AG04450 (cell line): ENCODE measurements around the gene PMVK. TPM values are rescaled to one million over a fixed set of nuclear protein-coding genes. Genes with fewer than 3 reads are reported as not detected.

Experiments
- CTCF ChIA-PET: fragments of 300-600, 350-600 bp; formaldehyde crosslinking; extraction: SDS; loops from one replicate; lab custom pipeline; 2022; ENCODE audit warnings: antibody characterized with exemption, inconsistent platforms; lab: Charles Lee
- POLR2A ChIA-PET: fragments of 350-600 bp; formaldehyde crosslinking; extraction: SDS; loops from one replicate; lab custom pipeline; 2021; ENCODE audit warnings: antibody characterized with exemption, inconsistent platforms; lab: Yijun Ruan, JAX
- DNase-seq: peaks from one replicate; pipeline ENCODE4 v3.0.0-alpha.2; 2011; ENCODE audit warnings: low read depth, low spot score
- H3K27ac ChIP-seq: one replicate; pipeline ENCODE4 v1.5.1; 2012; ENCODE audit warnings: low read depth, low read length, control low read depth
- H3K27me3 ChIP-seq: one replicate; pipeline ENCODE4 v1.6.0; 2012; ENCODE audit warnings: low read length; ENCODE audit not compliant: control insufficient read depth, insufficient read depth
- H3K4me3 ChIP-seq: 2 replicates; pipeline ENCODE4 v1.5.1; 2011; ENCODE audit warnings: mild to moderate bottlenecking, low read depth, low read length, control low read depth
- H3K9me3 ChIP-seq: 2 replicates; pipeline ENCODE4 v1.5.1; 2012; ENCODE audit warnings: low read length; ENCODE audit not compliant: control insufficient read depth, insufficient read depth
- polyA plus RNA-seq: library from polyadenylated mRNA; depleted of rRNA; stranded (reverse); fragments of >200 nt; gene quantifications from 2 replicates; pipeline ENCODE4 v1.2.3, GENCODE V29; 2011
- TF ChIP-seq, protein P1 (sequence below): IDR thresholded peaks from 2 replicates; pipeline ENCODE4 v1.5.1; 2011; ENCODE audit warnings: low read depth, low read length, control low read depth, inconsistent platforms

The PMVK gene
- polyA plus RNA-seq, 1 experiment = 21.0 TPM

DNA sequence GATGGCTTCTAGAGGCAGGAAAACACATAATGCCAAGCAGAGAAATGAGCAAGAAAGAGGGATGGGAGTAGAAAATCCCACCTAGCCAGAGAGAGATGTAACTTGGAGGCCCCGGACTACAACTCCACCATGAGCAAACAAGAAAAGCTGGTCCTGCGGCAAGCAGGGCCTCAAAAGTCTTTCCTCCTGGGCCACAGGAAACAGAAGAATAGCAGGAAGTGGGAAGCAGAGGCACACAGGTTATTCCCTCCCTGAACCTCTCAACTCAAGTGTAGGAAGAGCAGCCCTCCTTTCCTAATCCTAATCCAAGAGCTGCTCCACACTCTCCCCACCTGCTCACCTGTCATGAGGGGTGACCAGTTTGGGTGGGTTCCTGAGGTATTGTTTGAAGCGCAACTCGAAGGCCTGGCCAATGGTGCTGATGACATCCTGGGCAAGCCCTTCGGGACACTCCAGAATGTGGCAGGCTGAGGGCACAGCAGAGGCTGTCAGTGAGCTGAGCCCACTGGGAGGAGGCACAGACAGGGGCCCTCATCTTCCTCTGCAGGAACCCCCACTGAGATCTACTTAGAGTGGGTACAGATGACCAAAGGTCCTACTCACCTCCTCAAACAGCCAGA, 30.9 kb upstream of the PMVK start:
- ChIA-PET CTCF (interaction anchor here (0.6 to 0.8 kb wide), 2 partner anchors 32 to 50 kb away, joined by 3 to 5 read pairs; no protein-coding TSS in a partner anchor), POLR2A (no interaction called here)
- H3K27ac ChIP-seq = no peak overlapping the region

DNA sequence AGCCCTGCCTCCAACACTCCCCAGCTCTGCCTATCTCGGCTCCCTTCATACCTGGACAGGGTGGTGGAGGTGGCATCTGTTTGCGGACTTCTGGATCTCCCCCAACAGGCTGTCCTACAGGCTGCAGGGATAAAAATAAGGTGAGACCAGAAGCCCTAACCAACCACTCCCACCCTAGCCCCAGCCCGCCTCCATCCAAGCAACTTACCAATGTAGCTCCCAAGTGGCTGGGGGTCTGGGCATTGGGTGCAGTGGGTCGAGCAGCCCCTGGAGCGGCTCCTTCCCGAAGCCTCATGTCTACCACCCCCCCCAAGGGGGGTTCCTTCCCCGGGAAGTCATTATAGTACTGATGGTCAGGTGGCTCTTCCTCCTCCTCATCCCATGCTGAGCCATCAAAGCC, 29.6 kb upstream of the PMVK start:
- Histone ChIP-seq H3K27ac (peak overlapping the region; percentile 21), H3K27me3 (no peaks in the 10 kb centered on the region), H3K9me3 (peaks cover 3% of the 10 kb centered on the region; the same call in 1 of the 2 replicates), H3K4me3 (no peak overlapping the region)
- DNase-seq = no peak
- ChIA-PET CTCF (no interaction called here), POLR2A (interaction anchor here (0.6 kb wide), 1 partner anchor 694 kb away, joined by 4 read pairs; no protein-coding TSS in a partner anchor)
- TF ChIP-seq, protein P1, sequence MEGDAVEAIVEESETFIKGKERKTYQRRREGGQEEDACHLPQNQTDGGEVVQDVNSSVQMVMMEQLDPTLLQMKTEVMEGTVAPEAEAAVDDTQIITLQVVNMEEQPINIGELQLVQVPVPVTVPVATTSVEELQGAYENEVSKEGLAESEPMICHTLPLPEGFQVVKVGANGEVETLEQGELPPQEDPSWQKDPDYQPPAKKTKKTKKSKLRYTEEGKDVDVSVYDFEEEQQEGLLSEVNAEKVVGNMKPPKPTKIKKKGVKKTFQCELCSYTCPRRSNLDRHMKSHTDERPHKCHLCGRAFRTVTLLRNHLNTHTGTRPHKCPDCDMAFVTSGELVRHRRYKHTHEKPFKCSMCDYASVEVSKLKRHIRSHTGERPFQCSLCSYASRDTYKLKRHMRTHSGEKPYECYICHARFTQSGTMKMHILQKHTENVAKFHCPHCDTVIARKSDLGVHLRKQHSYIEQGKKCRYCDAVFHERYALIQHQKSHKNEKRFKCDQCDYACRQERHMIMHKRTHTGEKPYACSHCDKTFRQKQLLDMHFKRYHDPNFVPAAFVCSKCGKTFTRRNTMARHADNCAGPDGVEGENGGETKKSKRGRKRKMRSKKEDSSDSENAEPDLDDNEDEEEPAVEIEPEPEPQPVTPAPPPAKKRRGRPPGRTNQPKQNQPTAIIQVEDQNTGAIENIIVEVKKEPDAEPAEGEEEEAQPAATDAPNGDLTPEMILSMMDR = no peak

More for the DNA sequence above, 30.9 kb upstream of the PMVK start:
- H3K9me3 ChIP-seq = peaks cover 3% of the 10 kb centered on the region; the same call in 1 of the 2 replicates
- peak overlapping the region; percentile 25; the same call in 1 of the 2 replicates for H3K4me3 ChIP-seq
- TF ChIP-seq, protein P1 = no peak
- no peak for DNase-seq
- H3K27me3 ChIP-seq = no peaks in the 10 kb centered on the region

DNA sequence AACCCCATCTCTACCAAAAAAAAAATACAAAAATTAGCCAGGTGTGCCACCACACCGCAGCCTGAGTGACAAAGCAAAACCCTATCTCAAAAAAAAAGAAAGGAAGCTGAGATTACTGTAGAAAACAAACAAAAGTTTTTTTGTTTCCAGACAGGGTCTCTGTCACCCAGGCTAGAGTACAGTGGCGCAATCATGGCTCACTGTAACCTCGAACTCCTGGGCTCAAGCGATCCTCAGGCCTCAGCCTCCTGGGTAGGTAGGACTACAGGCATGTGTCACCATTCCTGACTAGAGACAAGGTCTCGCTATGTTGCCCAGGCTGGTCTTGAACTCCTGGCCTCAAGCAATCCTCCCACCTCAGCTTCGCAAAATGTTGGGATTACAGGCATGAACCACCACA, 27.8 kb upstream of the PMVK start:
- Histone ChIP-seq H3K27ac (peak overlapping the region; percentile 39), H3K9me3 (no peaks in the 10 kb centered on the region; the same call in 1 of the 2 replicates), H3K27me3 (no peaks in the 10 kb centered on the region), H3K4me3 (no peak overlapping the region)
- DNase-seq = no peak
- TF ChIP-seq, protein P1 = no peak
- POLR2A ChIA-PET = interaction anchor here (5.6 kb wide), 1 partner anchor 7 kb away, joined by 59 read pairs; the partner anchor contains the start of gene SHC1
- CTCF ChIA-PET = interaction anchor here (0.9 kb wide), 1 partner anchor 127 kb away, joined by 3 read pairs; no protein-coding TSS in a partner anchor

DNA sequence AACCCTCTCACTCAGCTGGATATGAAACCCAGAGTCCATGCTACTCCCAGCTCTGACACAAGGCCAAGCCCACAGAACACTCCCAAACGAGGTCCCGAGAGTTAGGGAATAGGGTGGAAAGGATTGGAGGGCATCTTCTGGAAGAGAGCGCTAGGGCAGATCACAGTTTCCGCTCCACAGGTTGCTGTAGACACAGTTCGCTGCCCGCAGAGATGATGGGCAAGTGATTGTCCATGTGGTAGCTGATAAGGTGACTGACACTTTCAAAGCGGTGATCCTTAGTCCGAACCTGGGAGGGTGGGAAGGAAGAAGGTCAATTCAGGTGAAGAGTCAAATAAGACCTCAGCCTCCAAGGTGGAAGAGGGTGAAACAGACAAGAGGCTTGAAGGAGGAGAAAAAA, 27.1 kb upstream of the PMVK start:
- TF ChIP-seq, protein P1 = no peak
- Histone ChIP-seq H3K4me3 (no peak overlapping the region), H3K27ac (no peak overlapping the region), H3K27me3 (no peaks in the 10 kb centered on the region), H3K9me3 (no peaks in the 10 kb centered on the region; the same call in 1 of the 2 replicates)
- ChIA-PET CTCF (interaction anchor here (0.9 kb wide), 1 partner anchor 127 kb away, joined by 3 read pairs; no protein-coding TSS in a partner anchor), POLR2A (interaction anchor here (5.6 kb wide), 1 partner anchor 8 kb away, joined by 59 read pairs; the partner anchor contains the start of gene SHC1)
- DNase-seq = no peak
